DOHH2 (cell line): Measurements from ENCODE around the gene THRSP.
"Not testable (repeated sequence)": the region's sequence is repeated elsewhere in the genome, so short reads cannot be mapped to it uniquely, and the experiment has no call there.

Source experiments
- H3F3A ChIP-seq: fragments of 200-600 bp; sonication (generic), shearing (Covaris generic); 2 replicates; pipeline ENCODE4 v1.6.0; 2016; ENCODE audit warnings: antibody characterized with exemption, mild to moderate bottlenecking; ENCODE audit not compliant: control insufficient read depth, insufficient read depth
- H3K27ac ChIP-seq: fragments of 200-600 bp; sonication (generic); 2 replicates; pipeline ENCODE4 v1.5.1; 2014; ENCODE audit warnings: low read depth, mild to moderate bottlenecking, low read length, moderate library complexity
- H3K27me3 ChIP-seq: fragments of 200-600 bp; sonication (generic); 2 replicates; pipeline ENCODE4 v1.6.1; 2014; ENCODE audit warnings: mild to moderate bottlenecking, low read length, mixed read lengths; ENCODE audit not compliant: control insufficient read depth
- H3K36me3 ChIP-seq: fragments of 200-600 bp; sonication (generic); 2 replicates; pipeline ENCODE4 v1.6.1; 2014; ENCODE audit warnings: mild to moderate bottlenecking, low read length, moderate library complexity, mixed read lengths; ENCODE audit not compliant: control insufficient read depth
- H3K4me1 ChIP-seq: fragments of 200-600 bp; sonication (generic); 2 replicates; pipeline ENCODE4 v1.6.1; 2014; ENCODE audit warnings: mild to moderate bottlenecking, low read length, mixed read lengths; ENCODE audit not compliant: control insufficient read depth
- H3K4me2 ChIP-seq: fragments of 200-600 bp; sonication (generic); 2 replicates; pipeline ENCODE4 v1.6.0; 2014; ENCODE audit warnings: mild to moderate bottlenecking, low read length, moderate library complexity
- H3K4me3 ChIP-seq: fragments of 200-600 bp; sonication (generic); 2 replicates; pipeline ENCODE4 v1.5.1; 2014; ENCODE audit warnings: mild to moderate bottlenecking, low read length, mixed read lengths
- H3K79me2 ChIP-seq: fragments of 200-600 bp; sonication (generic); 2 replicates; pipeline ENCODE4 v1.6.1; 2014; ENCODE audit warnings: mild to moderate bottlenecking, low read length, mixed read lengths; ENCODE audit not compliant: control insufficient read depth
- H3K9me2 ChIP-seq: fragments of 200-600 bp; sonication (generic); replicated peaks from 2 replicates; pipeline ENCODE4 v1.6.1; 2014; ENCODE audit warnings: mild to moderate bottlenecking, low read length, mixed read lengths; ENCODE audit not compliant: control insufficient read depth
- H3K9me3 ChIP-seq: fragments of 200-600 bp; sonication (generic); 2 replicates; pipeline ENCODE4 v1.6.1; 2014; ENCODE audit warnings: antibody characterized with exemption, low read length, mixed read lengths; ENCODE audit not compliant: control insufficient read depth, insufficient read depth
- H4K20me1 ChIP-seq: fragments of 200-600 bp; sonication (generic); 2 replicates; pipeline ENCODE4 v1.6.0; 2014; ENCODE audit warnings: low read depth, mild to moderate bottlenecking, antibody characterized with exemption, low read length, moderate library complexity; ENCODE audit not compliant: control insufficient read depth, insufficient read depth
- CTCF ChIP-seq: fragments of 200-600 bp; sonication (generic); IDR thresholded peaks from one replicate; pipeline ENCODE4 v1.5.1; 2014; ENCODE audit warnings: antibody characterized with exemption, mild to moderate bottlenecking, low read depth, low read length; ENCODE audit not compliant: poor library complexity, severe bottlenecking
- EZH2phosphoT487 ChIP-seq: fragments of 200-600 bp; sonication (generic); IDR thresholded peaks from 2 replicates; pipeline ENCODE4 v1.6.1; 2017; ENCODE audit warnings: borderline replicate concordance, mild to moderate bottlenecking, antibody characterized with exemption, low read length, moderate library complexity, mixed read lengths

The THRSP gene

GRCh38 chr11:78063440-78064181 is at the start of gene THRSP:
Gene THRSP (plus strand): TSS chr11:78063861. CDS start chr11:78063882, 21 bp downstream.
- Histone ChIP-seq H3K27me3 (no peaks in the 10 kb centered on the region), H3K9me2 (no peaks in the 10 kb centered on the region), H3K36me3 (peaks cover 9% of the 10 kb centered on the region; the same call in 1 of the 2 replicates), H3K4me1 (no peaks in the 10 kb centered on the region), H3K4me2 (no peak within 1 kb of the TSS), H3F3A (no peaks in the 10 kb centered on the region), H3K79me2 (no peaks in the 10 kb centered on the region), H3K4me3 (no peak within 1 kb of the TSS), H4K20me1 (no peaks in the 10 kb centered on the region), H3K9me3 (no peaks in the 10 kb centered on the region), H3K27ac (no peak within 1 kb of the TSS)
- TF ChIP-seq CTCF: no peak
- no peak for TF ChIP-seq EZH2phosphoT487

GRCh38 chr11:78014937-78015520 is 48.6 kb upstream of the THRSP start:
- H3K4me2 ChIP-seq, H3K79me2 ChIP-seq, H3K27me3 ChIP-seq, H3K9me3 ChIP-seq, H3K4me1 ChIP-seq, H3F3A ChIP-seq, H4K20me1 ChIP-seq, H3K9me2 ChIP-seq, H3K27ac ChIP-seq, H3K4me3 ChIP-seq, H3K36me3 ChIP-seq: not testable (repeated sequence)

- H3K4me2 ChIP-seq: no peak overlapping the region
- H3K36me3 ChIP-seq: no peaks in the 10 kb centered on the region
- no peaks in the 10 kb centered on the region for H4K20me1 ChIP-seq
- no peaks in the 10 kb centered on the region for H3K9me2 ChIP-seq
- 0 out of 2 replicates have a peak, but pooled peaks cover 2% of the 10 kb centered on the region for H3K27me3 ChIP-seq
- H3K79me2 ChIP-seq: no peaks in the 10 kb centered on the region
- H3F3A ChIP-seq: no peaks in the 10 kb centered on the region
- TF ChIP-seq EZH2phosphoT487 (no peak), CTCF (no peak)
- no peaks in the 10 kb centered on the region for H3K9me3 ChIP-seq
- H3K27ac ChIP-seq: no peak overlapping the region
- H3K4me3 ChIP-seq: no peak overlapping the region
- H3K4me1 ChIP-seq: no peaks in the 10 kb centered on the region
These were observed 47.8 kb upstream of the THRSP start for GRCh38 chr11:78015878-78016277.

GRCh38 chr11:78019808-78020207 is 43.9 kb upstream of the THRSP start:
- H3K4me3 ChIP-seq: no peak overlapping the region
- H4K20me1 ChIP-seq: no peaks in the 10 kb centered on the region
- no peaks in the 10 kb centered on the region for H3K36me3 ChIP-seq
- no peaks in the 10 kb centered on the region for H3K79me2 ChIP-seq
- H3K27me3 ChIP-seq: peaks cover 8% of the 10 kb centered on the region; the same call in 1 of the 2 replicates
- no peaks in the 10 kb centered on the region for H3K9me2 ChIP-seq
- H3K4me2 ChIP-seq: no peak overlapping the region
- TF ChIP-seq EZH2phosphoT487 (no peak), CTCF (no peak)
- no peaks in the 10 kb centered on the region for H3K4me1 ChIP-seq
- no peak overlapping the region for H3K27ac ChIP-seq
- H3K9me3 ChIP-seq: no peaks in the 10 kb centered on the region
- H3F3A ChIP-seq: no peaks in the 10 kb centered on the region
